Memory B cell (primary cell): ENCODE data around the gene FBXO2.
A peak's percentile ranks its signal among the peaks of the same experiment; 100 is the strongest.

Experiments used
- ATAC-seq: fragments of 150-1000 bp; cut with Tn5 transposase; 2 replicates; pipeline ENCODE4 v1.10.0; 2021; ENCODE audit warnings: low read depth, mild to moderate bottlenecking, moderate library complexity
- DNase-seq, 2 donors: peaks; one replicate each; pipeline ENCODE4 v3.0.0; 2022; ENCODE audit warnings: low spot score in 2 of 2
- H3K27ac Mint-ChIP-seq: one replicate; pipeline ENCODE4 v1.8.0; 2022; ENCODE audit warnings: mild to moderate bottlenecking, moderate library complexity, mixed read lengths
- H3K27me3 Mint-ChIP-seq: one replicate; pipeline ENCODE4 v1.8.0; 2022; ENCODE audit warnings: mixed read lengths
- H3K36me3 Mint-ChIP-seq: one replicate; pipeline ENCODE4 v1.8.0; 2022; ENCODE audit warnings: mild to moderate bottlenecking, mixed read lengths
- H3K4me1 Mint-ChIP-seq: one replicate; pipeline ENCODE4 v1.8.0; 2022; ENCODE audit warnings: mixed read lengths
- H3K4me3 Mint-ChIP-seq: one replicate; pipeline ENCODE4 v1.8.0; 2022; ENCODE audit warnings: mild to moderate bottlenecking, moderate library complexity, mixed read lengths
- H3K9me3 Mint-ChIP-seq: one replicate; pipeline ENCODE4 v1.8.0; 2022; ENCODE audit warnings: mixed read lengths

FBXO2 gene

GRCh38 chr1:11691302-11691914, 37.2 kb upstream of the FBXO2 start, which contains the start of gene DRAXIN:
DRAXIN (plus strand) TSS chr1:11691710; CDS start chr1:11706259, 14,549 bp downstream.
- no peaks in the 10 kb centered on the region for H3K36me3 Mint-ChIP-seq
- H3K4me3 Mint-ChIP-seq: peak within 1 kb of the TSS; percentile 73
- no peak for DNase-seq
- peak; percentile 39 for ATAC-seq
- H3K27ac Mint-ChIP-seq: peak within 1 kb of the TSS; percentile 21
- no peaks in the 10 kb centered on the region for H3K9me3 Mint-ChIP-seq
- H3K27me3 Mint-ChIP-seq: peaks cover 35% of the 10 kb centered on the region
- peaks cover 21% of the 10 kb centered on the region for H3K4me1 Mint-ChIP-seq

- Mint-ChIP-seq H3K27me3 (peaks cover 38% of the 10 kb centered on the region), H3K4me1 (peaks cover 21% of the 10 kb centered on the region), H3K27ac (no peak overlapping the region), H3K4me3 (peak overlapping the region; percentile 49), H3K9me3 (no peaks in the 10 kb centered on the region), H3K36me3 (no peaks in the 10 kb centered on the region)
- ATAC-seq (peak; percentile 50), DNase-seq (no peak)
These were observed 36.4 kb upstream of the FBXO2 start for GRCh38 chr1:11690397-11691301.

GRCh38 chr1:11688506-11688905, 34.3 kb upstream of the FBXO2 start:
- Mint-ChIP-seq H3K36me3 (no peaks in the 10 kb centered on the region), H3K27ac (no peak overlapping the region), H3K4me1 (peaks cover 21% of the 10 kb centered on the region), H3K27me3 (peaks cover 33% of the 10 kb centered on the region), H3K9me3 (no peaks in the 10 kb centered on the region), H3K4me3 (no peak overlapping the region)
- DNase-seq (no peak), ATAC-seq (no peak)

- H3K27me3 Mint-ChIP-seq: peaks cover 20% of the 10 kb centered on the region
- no peak for ATAC-seq
- DNase-seq: no peak
- peaks cover 10% of the 10 kb centered on the region for H3K4me1 Mint-ChIP-seq
- no peak overlapping the region for H3K27ac Mint-ChIP-seq
- H3K36me3 Mint-ChIP-seq: no peaks in the 10 kb centered on the region
- H3K4me3 Mint-ChIP-seq: no peak overlapping the region
- H3K9me3 Mint-ChIP-seq: no peaks in the 10 kb centered on the region
These were observed 31.1 kb upstream of the FBXO2 start for GRCh38 chr1:11685210-11685752.

GRCh38 chr1:11684070-11684469, 29.8 kb upstream of the FBXO2 start:
- Mint-ChIP-seq H3K36me3 (no peaks in the 10 kb centered on the region), H3K9me3 (no peaks in the 10 kb centered on the region), H3K27me3 (peaks cover 14% of the 10 kb centered on the region), H3K4me3 (no peak overlapping the region), H3K4me1 (peaks cover 7% of the 10 kb centered on the region), H3K27ac (no peak overlapping the region)
- ATAC-seq (no peak), DNase-seq (no peak)

GRCh38 chr1:11682799-11683198, 28.6 kb upstream of the FBXO2 start:
- Mint-ChIP-seq H3K27me3 (peaks cover 6% of the 10 kb centered on the region), H3K27ac (no peak overlapping the region), H3K36me3 (no peaks in the 10 kb centered on the region), H3K4me3 (no peak overlapping the region), H3K4me1 (peaks cover 11% of the 10 kb centered on the region), H3K9me3 (no peaks in the 10 kb centered on the region)
- ATAC-seq (no peak), DNase-seq (no peak)

GRCh38 chr1:11682287-11682771, 28.1 kb upstream of the FBXO2 start:
- peaks cover 4% of the 10 kb centered on the region for H3K27me3 Mint-ChIP-seq
- DNase-seq: no peak
- H3K9me3 Mint-ChIP-seq: no peaks in the 10 kb centered on the region
- no peak for ATAC-seq
- no peaks in the 10 kb centered on the region for H3K36me3 Mint-ChIP-seq
- no peak overlapping the region for H3K27ac Mint-ChIP-seq
- H3K4me1 Mint-ChIP-seq: peaks cover 11% of the 10 kb centered on the region
- H3K4me3 Mint-ChIP-seq: peak overlapping the region; percentile 49

- no peaks in the 10 kb centered on the region for H3K9me3 Mint-ChIP-seq
- peaks cover 3% of the 10 kb centered on the region for H3K27me3 Mint-ChIP-seq
- DNase-seq (peak; percentile 86 to 92), ATAC-seq (peak; percentile 93)
- H3K36me3 Mint-ChIP-seq: no peaks in the 10 kb centered on the region
- H3K4me1 Mint-ChIP-seq: peaks cover 11% of the 10 kb centered on the region
- H3K27ac Mint-ChIP-seq: peak within 1 kb of the TSS; percentile 84
- H3K4me3 Mint-ChIP-seq: peak within 1 kb of the TSS; percentile 98
These were observed 27.0 kb upstream of the FBXO2 start, which contains the start of gene MAD2L2 for GRCh38 chr1:11681071-11681771. MAD2L2 (minus strand) TSS chr1:11681148; CDS start chr1:11680601, 547 bp downstream.

- no peaks in the 10 kb centered on the region for H3K9me3 Mint-ChIP-seq
- no peak overlapping the region for H3K27ac Mint-ChIP-seq
- no peak for DNase-seq
- H3K27me3 Mint-ChIP-seq: no peaks in the 10 kb centered on the region
- H3K4me3 Mint-ChIP-seq: peak overlapping the region; percentile 98
- H3K36me3 Mint-ChIP-seq: peaks cover 3% of the 10 kb centered on the region
- peaks cover 11% of the 10 kb centered on the region for H3K4me1 Mint-ChIP-seq
- peak; percentile 4 for ATAC-seq
These were observed 26.2 kb upstream of the FBXO2 start for GRCh38 chr1:11680270-11681070.

- no peak for ATAC-seq
These were observed 24.2 kb upstream of the FBXO2 start for GRCh38 chr1:11678442-11678841.

GRCh38 chr1:11676386-11677103, 22.3 kb upstream of the FBXO2 start:
- no peak for DNase-seq
- Mint-ChIP-seq H3K36me3 (peaks cover 7% of the 10 kb centered on the region), H3K27me3 (no peaks in the 10 kb centered on the region)

More at GRCh38 chr1:11678442-11678841, 24.2 kb upstream of the FBXO2 start:
- Mint-ChIP-seq H3K36me3 (peaks cover 5% of the 10 kb centered on the region), H3K27ac (no peak overlapping the region), H3K4me3 (no peak overlapping the region), H3K27me3 (no peaks in the 10 kb centered on the region), H3K9me3 (no peaks in the 10 kb centered on the region), H3K4me1 (peaks cover 8% of the 10 kb centered on the region)
- no peak for DNase-seq

GRCh38 chr1:11675325-11675724, 21.1 kb upstream of the FBXO2 start:
- H3K36me3 Mint-ChIP-seq: peaks cover 7% of the 10 kb centered on the region
- H3K4me1 Mint-ChIP-seq: peaks cover 10% of the 10 kb centered on the region
- no peak overlapping the region for H3K27ac Mint-ChIP-seq
- ATAC-seq (no peak), DNase-seq (no peak)
- no peaks in the 10 kb centered on the region for H3K27me3 Mint-ChIP-seq
- H3K9me3 Mint-ChIP-seq: no peaks in the 10 kb centered on the region
- H3K4me3 Mint-ChIP-seq: no peak overlapping the region

More at GRCh38 chr1:11676386-11677103, 22.3 kb upstream of the FBXO2 start:
- Mint-ChIP-seq H3K9me3 (no peaks in the 10 kb centered on the region), H3K4me3 (no peak overlapping the region), H3K4me1 (peaks cover 6% of the 10 kb centered on the region), H3K27ac (no peak overlapping the region)
- no peak for ATAC-seq
